HG03095 (cell line): Measurements from ENCODE around the gene DHFR.

ENCODE experiments used
- ATAC-seq: cut with Tn5 transposase; IDR thresholded peaks from one replicate; pipeline ENCODE4 v1.9.1; 2021; ENCODE audit warnings: moderate library complexity; ENCODE audit not compliant: unreplicated experiment

Gene DHFR

GRCh38 chr5:80655231-80655774 is 520 bp upstream of the DHFR start:
- ATAC-seq: no peak

DNA sequence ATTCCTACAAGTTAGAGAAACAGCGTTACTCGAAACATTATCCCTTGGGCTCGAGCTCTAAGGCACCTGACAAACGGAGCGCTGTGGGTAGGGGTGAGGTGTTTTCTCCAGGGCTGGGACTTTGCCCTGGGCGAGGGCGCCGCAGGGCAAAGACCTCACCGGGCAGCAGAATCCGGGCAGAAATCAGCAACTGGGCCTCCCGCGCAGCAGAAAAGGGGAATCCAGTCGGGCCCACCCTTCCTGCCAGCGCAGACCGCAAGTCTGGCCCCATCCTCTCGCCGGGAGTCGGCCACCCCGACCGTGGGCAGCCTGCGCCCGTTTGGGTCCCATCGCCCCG is 761 bp downstream of the DHFR start:
- ATAC-seq: no peak

DNA sequence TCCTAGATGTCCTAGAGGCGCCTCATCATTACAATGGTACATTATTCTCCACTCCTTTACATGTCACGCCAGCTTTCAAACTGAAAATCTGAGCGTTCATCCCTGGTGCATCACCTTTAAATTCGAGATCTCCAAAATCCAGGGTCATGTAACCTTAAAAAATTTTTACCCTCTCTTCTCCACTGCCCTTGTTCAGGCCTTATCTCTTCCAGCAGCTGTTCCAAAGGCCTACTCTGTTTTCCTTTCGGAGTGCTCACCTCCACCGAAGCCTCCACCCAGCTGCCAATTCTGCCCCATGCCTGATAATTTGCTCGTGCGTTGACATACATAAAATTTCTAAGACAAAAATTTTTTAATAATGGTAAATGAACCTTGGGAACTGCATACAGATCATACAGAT is 1.3 kb downstream of the DHFR start:
- ATAC-seq: no peak

GRCh38 chr5:80646926-80647325 is 7.9 kb downstream of the DHFR start:
- no peak for ATAC-seq

DNA sequence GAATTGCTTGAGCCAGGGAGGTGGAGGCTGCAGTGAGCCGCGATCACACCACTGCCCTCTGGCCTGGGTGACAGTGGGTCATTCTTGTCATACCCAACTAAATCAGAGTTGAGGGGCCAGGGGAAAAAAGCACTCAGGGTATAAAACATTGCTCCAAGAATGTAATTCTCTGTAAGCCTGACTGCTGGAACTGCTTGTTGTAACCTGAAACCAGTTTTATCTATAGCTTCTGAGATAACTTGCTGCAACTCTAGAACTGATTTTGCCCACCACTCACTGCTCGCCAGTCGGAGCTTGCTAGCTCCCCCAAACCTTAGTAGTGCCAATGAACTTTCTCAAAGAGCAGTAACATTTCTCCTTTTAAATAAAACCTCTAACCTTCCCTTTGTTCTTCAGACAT is 9.9 kb downstream of the DHFR start:
- no peak for ATAC-seq

GRCh38 chr5:80641353-80641752 is 13.4 kb downstream of the DHFR start:
- no peak for ATAC-seq

- no peak for ATAC-seq
Observed at GRCh38 chr5:80634193-80634592, 20.6 kb downstream of the DHFR start.

- ATAC-seq: no peak
Observed at GRCh38 chr5:80632700-80633099, 22.1 kb downstream of the DHFR start.

- ATAC-seq: no peak
Observed at GRCh38 chr5:80631278-80632259, 23.2 kb downstream of the DHFR start.

DNA sequence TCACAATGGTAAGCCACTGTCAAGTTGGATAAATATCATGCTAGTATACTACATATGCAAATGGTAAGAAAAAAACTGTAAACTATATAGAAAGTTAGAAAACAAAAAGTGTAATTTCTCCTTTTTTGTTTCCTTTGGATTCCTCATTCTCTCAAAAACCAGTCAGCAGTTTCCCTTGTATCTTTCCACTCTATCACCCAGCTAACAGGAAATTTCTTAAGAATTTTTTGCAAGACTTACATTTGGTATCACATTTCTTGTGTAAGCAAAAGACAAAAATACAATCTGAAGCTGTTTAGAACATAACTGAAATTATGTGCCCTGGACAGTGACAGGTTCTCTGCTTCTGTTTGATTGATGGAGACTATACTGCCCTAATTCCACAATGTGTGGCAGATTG is 25.5 kb downstream of the DHFR start:
- no peak for ATAC-seq

DNA sequence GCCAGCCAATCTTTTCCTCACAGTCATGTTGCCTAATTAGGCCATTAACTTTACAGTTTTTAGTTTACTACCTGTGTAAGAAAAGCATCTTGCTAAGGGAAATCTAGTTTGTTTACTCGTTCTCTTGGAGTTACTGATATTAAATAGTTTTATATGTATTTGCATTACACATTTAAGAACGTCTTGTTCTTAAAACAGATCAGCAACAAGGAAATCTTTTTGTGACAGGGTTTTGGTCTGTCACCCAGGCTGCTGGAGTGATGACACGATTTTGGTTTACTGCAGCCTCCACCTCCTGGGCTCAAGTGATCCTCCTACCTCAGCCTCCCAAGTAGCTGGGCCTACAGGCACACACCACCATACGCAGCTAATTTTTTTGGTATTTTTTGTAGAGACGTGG is 29.6 kb downstream of the DHFR start:
- no peak for ATAC-seq

GRCh38 chr5:80623999-80624398 is 30.8 kb downstream of the DHFR start:
- no peak for ATAC-seq

DNA sequence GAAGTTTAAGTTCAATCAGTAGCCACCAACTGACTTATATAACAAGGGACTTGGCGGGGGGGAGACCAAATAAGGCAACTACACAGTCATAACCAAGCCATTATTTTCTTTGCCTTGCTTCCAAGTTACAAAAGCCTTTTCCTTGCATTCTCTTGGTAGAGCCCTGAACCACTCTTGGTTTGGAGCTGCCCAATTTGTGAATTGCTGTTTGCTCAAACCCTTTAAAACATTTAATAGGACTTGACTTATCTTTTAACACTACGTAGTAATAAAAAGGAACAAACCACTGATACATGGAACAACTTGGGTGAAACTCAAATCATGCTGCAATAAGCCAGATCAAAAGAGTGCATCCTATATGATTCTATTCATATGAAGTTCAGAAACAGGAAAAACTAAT is 32.0 kb downstream of the DHFR start:
- no peak for ATAC-seq

GRCh38 chr5:80620211-80620610 is 34.6 kb downstream of the DHFR start:
- ATAC-seq: no peak

- no peak for ATAC-seq
Observed at GRCh38 chr5:80619086-80619485, 35.7 kb downstream of the DHFR start.

DNA sequence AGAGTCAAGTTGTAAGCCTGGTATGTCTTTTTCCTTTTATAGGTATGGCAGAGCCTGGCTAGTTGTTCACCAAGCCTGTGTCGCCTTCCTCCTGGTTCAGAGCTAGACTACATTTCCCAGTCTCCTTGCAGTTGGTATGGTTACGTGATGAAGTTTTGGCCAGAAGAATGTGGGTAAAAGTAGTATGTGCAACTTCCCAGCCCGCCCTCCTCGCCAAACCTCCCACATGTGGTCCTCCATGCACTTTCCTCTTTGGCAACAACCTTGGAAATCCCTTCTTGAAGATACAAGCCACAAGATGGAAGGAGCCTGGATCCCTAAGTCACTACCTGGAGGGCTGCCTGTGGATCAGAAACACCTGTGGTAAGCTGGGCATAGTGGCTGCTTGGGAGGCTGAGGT is 36.3 kb downstream of the DHFR start:
- ATAC-seq: no peak

DNA sequence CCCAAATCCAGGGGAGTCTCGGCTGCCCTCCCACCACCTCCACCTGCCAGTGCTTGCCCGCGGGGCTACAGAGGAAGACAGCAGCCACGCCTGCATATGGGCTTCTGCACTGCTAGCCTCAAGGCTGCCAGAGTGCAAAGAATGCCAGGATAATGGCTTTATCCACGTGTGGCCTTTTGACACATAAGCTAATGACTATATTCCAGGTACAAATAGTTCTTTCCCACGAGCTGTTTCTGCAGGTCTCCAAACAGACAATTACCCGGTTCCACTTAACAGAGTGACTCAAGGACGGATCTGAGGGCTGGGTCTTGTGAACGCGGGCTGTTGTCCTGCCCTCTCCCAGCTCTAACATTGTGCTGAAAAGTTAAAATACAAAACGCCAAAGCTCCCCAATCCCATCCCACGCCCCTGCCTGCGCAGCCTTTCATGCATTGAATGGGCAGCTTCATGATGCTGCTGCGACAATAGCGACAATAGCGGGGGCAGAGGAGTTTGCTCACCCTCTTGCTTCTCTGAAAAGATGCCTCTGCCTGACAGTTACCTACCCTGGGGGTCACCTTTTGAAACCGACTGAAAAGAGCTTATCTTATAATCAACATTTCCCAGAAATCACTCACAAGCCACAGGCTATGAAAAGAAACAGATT is 39.4 kb downstream of the DHFR start:
- ATAC-seq: no peak

DNA sequence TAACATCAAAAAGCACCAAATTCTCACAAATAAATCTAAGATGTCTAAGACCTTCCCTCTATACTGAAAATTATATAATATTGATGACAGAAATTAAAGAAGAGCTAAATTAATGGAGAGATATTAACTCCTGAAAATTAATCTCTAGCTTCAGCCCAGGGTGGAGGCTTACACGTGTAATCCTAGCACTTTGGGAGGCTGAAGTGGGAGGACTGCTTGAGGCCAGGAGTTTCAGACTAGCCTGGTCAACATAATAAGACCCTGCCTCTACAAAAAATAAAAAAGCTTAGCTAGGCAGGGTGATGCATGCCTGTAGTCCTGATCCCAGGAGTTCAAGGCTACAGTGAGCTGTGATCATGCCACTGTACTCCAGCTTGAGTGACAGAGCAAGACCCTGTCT is 45.1 kb downstream of the DHFR start:
- ATAC-seq: no peak

DNA sequence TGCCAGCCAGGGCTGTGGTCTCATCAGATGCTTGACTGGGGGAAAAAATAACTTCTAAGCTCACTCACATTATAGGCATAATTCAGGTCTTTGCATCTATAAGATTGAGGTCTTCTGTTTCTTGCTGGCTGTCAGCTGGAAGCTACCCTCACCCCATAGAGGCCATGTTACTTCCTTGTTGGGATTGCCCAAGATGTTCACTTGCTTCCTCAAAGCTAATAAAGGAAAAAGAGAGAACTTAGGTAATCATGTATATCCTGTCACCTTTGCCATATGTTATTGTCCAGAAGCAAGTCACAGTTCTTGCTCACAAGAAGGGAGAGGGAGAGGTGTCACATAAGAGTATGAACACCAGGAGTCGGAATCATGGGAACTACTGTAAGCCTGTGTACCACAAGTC is 46.1 kb downstream of the DHFR start:
- no peak for ATAC-seq

GRCh38 chr5:80607832-80608231 is 47.0 kb downstream of the DHFR start:
- ATAC-seq: peak; percentile 93

DNA sequence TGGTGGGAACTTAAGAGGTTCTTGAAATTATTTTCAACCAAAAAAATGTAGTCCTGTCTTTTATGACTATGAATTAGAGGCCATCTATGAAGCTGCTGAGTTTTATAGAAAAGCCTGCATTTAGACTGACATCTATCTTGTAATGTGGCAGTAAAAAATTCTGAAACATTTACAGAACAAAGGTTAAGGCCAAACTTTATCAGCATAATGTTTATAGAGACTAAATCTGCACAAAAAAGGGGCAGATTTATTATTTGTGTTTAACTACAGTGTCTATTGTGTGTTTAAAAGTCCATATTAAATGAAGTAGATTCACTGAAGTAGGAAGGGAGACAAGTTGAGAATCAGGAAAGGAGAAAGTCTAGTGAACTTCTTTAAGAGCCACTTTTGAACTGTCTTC is 47.4 kb downstream of the DHFR start:
- ATAC-seq: no peak
